A673 (cell line): ENCODE data around the gene ENOX1. TPM values are rescaled to one million over a fixed set of nuclear protein-coding genes. Genes with fewer than 3 reads are reported as not detected.
A peak's percentile ranks its signal among the peaks of the same experiment; 100 is the strongest.

Source experiments
- BruUV-seq: library from RNA; stranded (reverse); fragments of 400-500 nt; replicated peaks from 2 replicates; lab custom pipeline; 2021; lab: Mats Ljungman, UMichigan
- CTCF ChIA-PET: fragments of 300-600 bp; sonication (Branson Sonifier 250); formaldehyde crosslinking; loops from one replicate; lab custom pipeline; 2022; ENCODE audit warnings: antibody characterized with exemption; lab: Charles Lee
- POLR2A ChIA-PET: fragments of 300-600 bp; sonication (Branson Sonifier 250); formaldehyde crosslinking; loops from one replicate; lab custom pipeline; 2022; ENCODE audit warnings: antibody characterized with exemption; ENCODE audit not compliant: low non-redundant PET; lab: Charles Lee
- DNase-seq: peaks from one replicate; pipeline ENCODE4 v3.0.0-alpha.2; 2015; ENCODE audit warnings: low spot score
- H3K27ac ChIP-seq: fragments of 200-600 bp; sonication (generic); 2 replicates; pipeline ENCODE4 v1.5.1; 2016; ENCODE audit warnings: mixed run types, low read depth, mild to moderate bottlenecking, mixed read lengths, antibody characterized with exemption, low read length; ENCODE audit not compliant: poor library complexity, severe bottlenecking
- H3K27me3 ChIP-seq: fragments of 200-600 bp; sonication (generic); replicated peaks from 2 replicates; pipeline ENCODE4 v1.6.1; 2017; ENCODE audit warnings: mixed run types, low read depth, mild to moderate bottlenecking, mixed read lengths, antibody characterized with exemption, low read length; ENCODE audit not compliant: insufficient read depth, poor library complexity
- H3K36me3 ChIP-seq: fragments of 200-600 bp; sonication (generic); 2 replicates; pipeline ENCODE4 v1.6.1; 2016; ENCODE audit warnings: mixed run types, mild to moderate bottlenecking, mixed read lengths, antibody characterized with exemption, low read length; ENCODE audit not compliant: insufficient read depth, poor library complexity, severe bottlenecking
- H3K4me1 ChIP-seq: fragments of 200-600 bp; sonication (generic); 2 replicates; pipeline ENCODE4 v1.6.1; 2017; ENCODE audit warnings: mixed run types, mild to moderate bottlenecking, mixed read lengths, antibody characterized with exemption, low read length; ENCODE audit not compliant: insufficient read depth, poor library complexity, severe bottlenecking
- H3K4me3 ChIP-seq: fragments of 200-600 bp; sonication (generic); 2 replicates; pipeline ENCODE4 v1.5.1; 2016; ENCODE audit warnings: low read depth, mixed run types, mild to moderate bottlenecking, mixed read lengths, low read length; ENCODE audit not compliant: poor library complexity, severe bottlenecking
- H3K9me3 ChIP-seq: fragments of 200-600 bp; sonication (generic); 2 replicates; pipeline ENCODE4 v1.6.1; 2016; ENCODE audit warnings: mixed run types, low read depth, mild to moderate bottlenecking, mixed read lengths, antibody characterized with exemption, low read length; ENCODE audit not compliant: poor library complexity, severe bottlenecking
- CTCF ChIP-seq: fragments of 300-800, 200-600 bp; sonication (generic); conservative IDR thresholded peaks from 2 replicates; pipeline ENCODE4 v1.5.1; 2017; ENCODE audit warnings: low read depth, mild to moderate bottlenecking, antibody characterized with exemption, low read length, moderate library complexity, mixed read lengths
- EZH2 ChIP-seq: fragments of 200-600 bp; sonication (generic); IDR thresholded peaks from 2 replicates; pipeline ENCODE4 v1.6.1; 2017; ENCODE audit warnings: borderline replicate concordance, low read depth, mild to moderate bottlenecking, mixed read lengths, antibody characterized with exemption, low read length; ENCODE audit not compliant: poor library complexity, severe bottlenecking
- intact Hi-C: fragments of 100-400 bp; cut with micrococcal nuclease; formaldehyde crosslinking; loops from one replicate; pipeline ENCODE4 v1.10.0; 2022; ENCODE audit not compliant: unreplicated experiment
- total RNA-seq: library from RNA; stranded (reverse); gene quantifications from 2 replicates; pipeline ENCODE4 v1.2.3, GENCODE V29; 2021

The ENOX1 gene
- total RNA-seq, 1 experiment from 2014 or later = 4.4 TPM

DNA sequence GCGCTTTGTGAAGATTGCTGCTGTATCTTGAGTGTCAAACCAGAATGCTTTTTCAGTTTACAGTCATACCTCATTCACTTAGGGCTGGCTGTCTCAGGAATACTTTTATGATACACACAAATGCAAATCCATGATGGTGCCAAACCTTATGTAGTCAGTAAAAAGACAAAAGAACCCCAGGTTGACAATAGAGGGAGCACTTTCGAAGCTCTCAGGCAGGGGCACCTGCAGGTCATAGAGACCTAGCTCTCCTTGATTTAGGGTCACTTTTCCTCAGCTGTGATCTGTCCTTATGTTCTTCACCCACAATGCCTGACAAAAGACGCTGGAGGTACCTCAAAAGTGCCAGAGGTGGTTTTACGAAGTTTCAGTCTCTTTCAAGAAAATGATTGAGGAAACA is 591.2 kb downstream of the ENOX1 start:
- Histone ChIP-seq H3K27me3 (no peaks in the 10 kb centered on the region), H3K36me3 (no peaks in the 10 kb centered on the region), H3K4me3 (no peak overlapping the region), H3K27ac (no peak overlapping the region), H3K4me1 (peaks cover 5% of the 10 kb centered on the region), H3K9me3 (no peaks in the 10 kb centered on the region)
- no TSS peak for BruUV-seq
- ChIA-PET CTCF (no interaction called here), POLR2A (interaction anchor here (0.6 kb wide), 1 partner anchor 83 kb away, joined by 4 read pairs; no protein-coding TSS in a partner anchor)
- no peak for DNase-seq
- intact Hi-C loops = loop anchor here (10.0 kb wide), 1 partner anchor 609 kb away; no protein-coding TSS in a partner anchor
- TF ChIP-seq CTCF = peak; percentile 22; the same call in 1 of the 2 replicates
- TF ChIP-seq EZH2 = no peak

- BruUV-seq = no TSS peak
- Histone ChIP-seq H3K4me3 (no peak overlapping the region), H3K4me1 (peaks cover 5% of the 10 kb centered on the region), H3K9me3 (no peaks in the 10 kb centered on the region), H3K27ac (no peak overlapping the region), H3K36me3 (no peaks in the 10 kb centered on the region), H3K27me3 (no peaks in the 10 kb centered on the region)
- no peak for DNase-seq
- intact Hi-C loops = loop anchor here (10.0 kb wide), 1 partner anchor 610 kb away; no protein-coding TSS in a partner anchor
- POLR2A ChIA-PET = interaction anchor here (0.6 kb wide), 1 partner anchor 83 kb away, joined by 4 read pairs; no protein-coding TSS in a partner anchor
- CTCF ChIA-PET = no interaction called here
- TF ChIP-seq EZH2 (no peak), CTCF (no peak)
Measured at GRCh38 chr13:43195112-43195511, 591.7 kb downstream of the ENOX1 start.

- no TSS peak for BruUV-seq
- H3K36me3 ChIP-seq = no peaks in the 10 kb centered on the region
- no peaks in the 10 kb centered on the region for H3K9me3 ChIP-seq
- intact Hi-C loops = loop anchor here (10.0 kb wide), 1 partner anchor 611 kb away; no protein-coding TSS in a partner anchor
- ChIA-PET CTCF (no interaction called here), POLR2A (no interaction called here)
- H3K4me1 ChIP-seq = peaks cover 5% of the 10 kb centered on the region
- no peak for TF ChIP-seq EZH2
- TF ChIP-seq CTCF = no peak
- no peak for DNase-seq
- no peak overlapping the region for H3K4me3 ChIP-seq
- H3K27me3 ChIP-seq = no peaks in the 10 kb centered on the region
- H3K27ac ChIP-seq = no peak overlapping the region
Measured at GRCh38 chr13:43193789-43194420, 592.9 kb downstream of the ENOX1 start.
